ENCODE measurements around the gene SLC35B4.
"Not testable (repeated sequence)": the region's sequence is repeated elsewhere in the genome, so short reads cannot be mapped to it uniquely, and the experiment has no call there.

The SLC35B4 gene

DNA sequence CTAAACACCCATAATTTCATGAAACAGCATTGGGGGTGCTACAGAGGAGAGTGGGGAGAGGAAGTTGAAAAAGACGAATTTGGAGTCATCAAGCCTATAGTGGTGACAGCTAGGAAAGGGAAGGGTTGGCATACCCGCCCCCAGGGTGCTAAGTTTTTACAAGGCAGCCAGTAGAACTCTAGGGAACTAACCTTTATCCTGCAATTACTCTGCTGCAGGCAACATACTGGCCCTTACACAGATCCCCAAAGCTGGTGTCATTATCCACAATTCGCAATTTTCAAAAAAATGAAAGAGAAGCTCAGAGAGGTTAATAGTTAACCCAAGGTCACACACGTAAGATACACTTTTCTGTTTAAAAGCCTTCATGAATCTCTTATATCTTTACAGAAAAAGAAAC lies 14.2 kb upstream of the SLC35B4 start:
- no peak for DNase-seq

DNA sequence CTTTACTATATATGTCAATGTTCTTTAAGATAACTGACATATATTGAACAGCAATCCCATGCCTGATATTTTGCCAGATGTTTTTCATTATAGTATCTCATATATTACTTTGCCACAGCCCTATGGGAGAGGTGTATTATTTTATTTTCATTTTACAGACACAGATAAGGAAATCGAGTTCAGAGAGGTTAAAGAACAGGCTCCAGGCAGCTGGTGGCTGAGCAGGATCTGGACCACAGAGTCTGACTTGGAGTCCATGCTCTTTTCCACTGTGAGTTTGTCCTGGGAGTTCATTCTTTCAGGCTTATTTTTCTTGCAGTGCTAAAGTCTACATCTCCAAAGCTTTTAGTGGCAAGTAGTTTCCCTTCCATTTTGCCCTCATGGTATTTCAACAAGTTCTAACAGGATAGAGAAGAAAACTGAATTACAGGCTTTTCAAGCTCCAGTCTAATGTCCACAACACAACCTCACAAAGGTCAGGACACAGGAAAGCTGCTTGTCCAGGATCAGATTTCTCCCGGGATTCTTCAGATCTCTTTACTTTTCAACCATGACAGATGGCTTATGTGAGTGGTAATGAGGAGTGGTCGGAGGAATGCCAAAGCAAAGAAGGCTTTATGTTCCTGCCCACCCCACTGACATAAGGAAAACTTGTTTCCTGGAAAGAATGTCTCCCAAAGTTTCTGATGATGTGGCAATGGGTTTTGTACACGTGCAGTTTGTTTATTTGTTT lies 13.1 kb upstream of the SLC35B4 start:
- DNase-seq, result no peak

DNA sequence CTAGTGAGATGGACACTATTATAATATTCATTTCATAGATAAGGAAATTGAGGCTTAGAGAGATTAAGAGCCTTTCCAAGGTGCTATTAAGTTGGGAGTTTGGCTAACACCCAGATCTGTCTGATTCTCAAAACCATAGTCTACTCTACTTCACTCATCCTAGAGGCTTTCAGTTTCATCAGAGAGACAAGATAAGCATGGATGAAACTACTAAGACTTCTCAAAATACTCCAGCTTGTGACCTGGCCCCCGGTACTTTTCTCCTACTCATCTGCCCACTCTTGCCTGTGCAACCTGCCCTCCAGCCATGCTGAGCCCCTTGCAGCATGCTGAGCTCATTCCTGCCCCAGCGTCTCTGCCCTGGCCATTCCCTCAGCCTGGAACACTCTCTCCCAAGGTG lies 12.2 kb upstream of the SLC35B4 start:
- DNase-seq, result no peak

DNA sequence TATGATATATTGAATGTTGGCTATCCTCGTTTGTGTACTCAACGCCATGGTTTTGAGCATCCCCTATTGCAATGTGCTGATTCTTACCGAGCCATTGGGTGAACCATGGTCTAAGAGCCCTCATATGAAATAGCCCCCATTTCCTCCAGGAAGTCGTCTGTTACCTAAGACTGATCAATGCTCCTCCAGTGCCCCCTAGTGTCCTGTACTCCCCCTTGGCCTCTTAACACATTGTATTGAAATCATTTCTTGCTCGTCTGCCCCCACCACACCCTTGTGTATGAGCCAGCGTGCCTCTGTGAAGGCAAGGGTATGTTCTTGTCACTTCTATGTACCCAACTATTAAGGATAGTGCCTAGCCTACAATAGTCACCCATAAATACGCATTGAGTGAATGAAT lies 11.2 kb upstream of the SLC35B4 start:
- DNase-seq, result peak; percentile 40

DNA sequence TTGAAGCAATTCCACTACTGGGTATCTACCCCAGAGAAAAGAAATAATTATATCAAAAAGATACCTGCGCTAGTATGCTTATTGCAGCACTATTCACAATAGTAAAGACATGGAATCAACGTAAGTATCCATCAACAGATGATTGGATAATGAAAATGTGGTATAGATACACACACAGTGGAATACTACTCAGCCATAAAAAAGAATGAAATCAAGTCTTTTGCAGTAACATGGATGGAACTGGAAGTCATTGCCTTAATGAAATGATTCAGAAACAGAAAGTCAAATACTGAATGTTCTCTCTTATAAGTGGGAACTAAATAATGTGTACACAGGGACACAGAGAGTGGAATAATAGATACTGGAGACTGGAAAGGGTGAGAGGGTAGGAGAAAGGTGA lies 7.4 kb upstream of the SLC35B4 start:
- DNase-seq, result no peak

DNA sequence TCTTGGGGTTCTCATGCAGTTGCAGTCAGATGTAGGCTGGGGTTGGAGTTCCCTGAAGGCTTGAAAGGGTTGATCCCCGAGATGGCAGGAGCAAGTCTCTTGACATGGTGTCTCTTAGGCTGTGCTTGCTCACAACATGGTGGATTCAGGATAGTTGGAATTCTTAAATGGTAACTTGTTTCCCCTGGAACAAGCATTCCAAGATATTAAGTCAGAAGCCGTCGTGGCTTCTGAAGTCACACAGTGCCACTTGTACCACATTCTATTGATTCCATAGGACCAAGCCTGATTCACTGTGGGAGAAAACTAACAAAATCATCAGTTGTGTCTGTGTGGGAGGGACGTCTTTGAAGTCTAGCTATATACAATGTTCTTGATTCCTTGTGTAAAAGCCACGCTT lies 3.5 kb upstream of the SLC35B4 start:
- DNase-seq, result no peak

DNA sequence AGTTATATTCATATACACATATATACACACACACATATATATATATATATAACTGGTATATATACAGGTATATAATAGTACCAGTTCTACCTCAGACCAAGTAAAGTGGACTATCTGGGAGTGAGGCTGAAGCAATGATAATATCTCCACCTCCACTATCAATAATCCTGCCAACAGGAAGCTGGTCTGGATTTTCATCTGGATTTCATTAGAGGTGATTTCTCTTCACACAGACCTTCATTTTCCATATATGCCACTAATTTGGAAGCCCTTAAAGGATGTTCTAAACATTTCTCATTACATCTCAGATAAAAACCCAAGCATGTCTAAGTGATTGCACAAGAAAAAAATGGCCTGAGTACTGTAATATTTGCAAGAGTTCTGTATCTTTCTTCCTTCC lies 1.7 kb upstream of the SLC35B4 start:
- DNase-seq, result no peak

DNA sequence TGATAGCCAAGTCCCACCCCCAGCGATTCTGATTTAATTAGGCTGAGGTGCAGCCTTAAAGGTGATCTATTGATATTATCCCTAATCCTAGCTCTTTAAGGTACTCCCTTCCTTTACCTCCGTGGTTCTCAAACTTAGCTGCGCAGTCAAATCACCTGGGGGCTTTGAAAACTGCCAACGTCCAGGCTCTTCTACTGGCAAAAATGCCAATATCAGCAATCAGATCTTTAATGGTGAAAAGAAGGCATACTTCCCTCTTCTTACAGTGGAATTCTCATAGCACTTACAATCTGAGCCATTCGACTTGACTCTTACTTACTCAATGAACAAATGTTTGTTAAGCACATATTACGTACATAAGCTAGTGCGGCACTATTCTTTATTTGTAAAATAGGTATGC lies 704 bp upstream of the SLC35B4 start:
- no peak for DNase-seq

DNA sequence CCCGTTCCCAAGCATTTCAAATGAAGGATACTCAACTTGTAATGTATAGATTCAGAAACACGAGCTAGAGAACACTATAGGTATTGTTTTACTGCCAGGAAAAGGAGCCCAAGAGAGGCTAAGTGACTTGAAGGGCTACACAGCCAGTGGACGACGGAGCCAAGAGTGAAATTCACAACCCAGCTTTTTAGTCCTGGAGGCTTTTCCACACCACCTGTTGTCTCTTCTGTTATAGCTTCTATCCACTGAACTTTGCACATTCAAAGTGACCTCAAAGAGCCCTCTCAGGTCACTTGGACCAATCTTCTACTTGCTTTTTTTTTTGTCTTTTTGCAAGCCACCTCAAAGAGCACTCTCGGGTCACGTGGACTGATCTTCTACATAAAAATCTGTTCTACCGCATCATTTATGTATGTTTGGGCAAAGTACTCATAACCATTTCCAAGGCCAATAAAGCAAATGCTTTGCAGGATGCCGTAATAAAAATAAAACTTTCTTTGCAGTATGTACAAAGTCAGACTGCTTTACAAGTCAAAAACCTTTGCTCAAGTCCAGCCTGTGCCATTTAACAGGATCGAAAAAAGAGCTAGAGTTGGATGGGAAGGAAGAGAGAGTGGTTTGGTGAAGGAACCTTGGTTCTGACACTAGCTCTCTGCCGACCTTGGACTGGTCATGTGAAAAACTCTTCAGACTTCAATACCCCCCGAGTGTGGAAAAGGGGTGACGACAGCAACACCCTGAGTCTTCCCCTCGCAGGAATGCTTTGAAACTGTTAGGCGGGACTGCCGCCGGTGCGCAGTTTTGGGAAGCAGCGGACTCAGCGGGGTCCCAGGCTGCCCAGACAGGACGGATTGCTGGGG lies 821 bp downstream of the SLC35B4 start:
- no peak for DNase-seq

DNA sequence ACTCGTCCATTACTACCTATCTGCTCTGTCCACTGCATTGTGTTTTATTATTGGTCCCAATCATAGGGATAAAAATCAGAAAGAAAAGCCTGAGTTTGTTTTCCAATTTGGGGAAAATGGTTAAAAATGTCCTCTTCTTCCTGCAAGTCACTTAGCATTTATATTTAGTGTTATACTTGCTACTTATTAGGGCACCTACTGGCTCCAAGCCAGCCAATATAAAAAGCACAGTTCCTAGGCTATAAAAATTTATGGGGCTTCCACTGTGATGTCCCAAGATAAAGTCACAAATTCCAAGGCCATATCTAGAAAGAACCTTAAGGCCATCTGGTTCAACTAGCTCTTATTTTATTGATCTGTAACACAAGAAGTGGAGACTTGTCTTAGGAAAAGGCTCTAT lies 3.2 kb downstream of the SLC35B4 start:
- no peak for DNase-seq

DNA sequence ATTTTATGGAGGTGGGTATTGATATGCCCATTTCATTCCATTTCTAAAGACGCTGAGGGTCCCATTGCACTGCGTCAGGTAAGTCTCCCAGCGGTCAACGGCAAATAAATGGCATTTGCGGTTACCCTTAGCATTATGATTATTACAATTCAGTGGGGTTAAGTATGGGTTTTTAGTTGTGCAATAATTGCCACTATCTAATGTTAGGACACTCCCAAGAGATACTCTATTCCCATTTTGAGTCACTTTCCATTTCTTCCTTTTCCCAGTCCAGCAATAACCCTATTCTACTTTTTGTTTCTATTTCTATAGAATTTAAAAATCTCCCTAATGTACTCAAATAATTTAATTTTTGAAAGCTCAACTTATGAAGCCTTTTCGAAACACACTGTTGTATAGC lies 4.0 kb downstream of the SLC35B4 start:
- DNase-seq, result no peak

DNA sequence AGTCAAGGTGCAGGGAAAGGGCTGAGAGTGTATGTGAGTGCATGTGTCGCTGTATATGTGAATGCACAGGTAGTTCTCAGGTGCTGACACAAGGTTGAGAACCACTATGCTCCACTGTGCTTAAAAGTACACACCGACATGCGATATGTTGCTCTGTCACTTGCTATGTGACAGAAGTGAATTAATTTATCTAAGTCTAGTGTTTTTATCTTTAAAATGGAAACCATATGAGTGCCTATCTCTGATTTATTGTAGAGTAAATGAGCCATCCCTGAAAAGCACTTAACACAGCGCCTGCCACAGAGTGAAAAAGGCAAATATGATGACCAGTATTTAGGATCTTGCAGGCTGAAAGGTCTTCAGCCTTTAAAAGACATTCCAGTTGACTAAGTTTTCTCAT lies 4.9 kb downstream of the SLC35B4 start:
- no peak for DNase-seq

DNA sequence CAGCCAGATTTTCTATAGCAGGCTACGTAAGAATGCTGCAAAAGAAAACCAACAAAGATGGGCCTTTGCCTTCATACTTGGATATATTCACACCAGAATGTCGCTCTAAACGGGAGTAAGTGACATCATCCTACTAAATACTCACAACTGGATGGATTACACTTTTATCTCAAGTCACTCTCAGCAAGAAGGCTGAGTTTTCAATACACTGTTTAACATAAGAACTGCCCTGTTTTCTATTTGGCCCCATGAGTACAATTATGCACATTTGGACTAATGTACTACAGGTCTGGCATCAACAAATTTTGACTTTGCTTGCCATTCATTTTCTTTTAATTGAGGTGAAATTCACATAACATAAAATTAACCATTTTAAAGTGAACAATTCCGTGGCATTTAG lies 8.2 kb downstream of the SLC35B4 start:
- DNase-seq, result no peak

DNA sequence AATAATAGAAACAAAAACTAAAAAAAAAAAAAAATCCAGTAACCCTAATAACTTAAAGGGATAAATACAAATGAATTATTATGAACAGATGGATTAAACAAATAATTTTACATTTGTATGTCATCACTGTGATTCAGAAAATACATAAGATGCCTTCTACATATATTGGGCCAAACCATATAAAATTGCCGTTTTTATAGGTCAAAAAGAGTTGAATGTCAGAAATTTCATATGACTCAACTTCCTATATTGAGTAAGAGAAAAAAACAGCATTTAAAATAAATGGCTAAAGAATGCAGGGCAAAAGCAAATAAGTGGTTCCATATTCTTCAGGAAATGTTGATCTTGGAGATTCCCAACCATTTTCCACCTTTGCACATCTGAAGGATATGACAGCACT lies 9.4 kb downstream of the SLC35B4 start:
- DNase-seq, result no peak

DNA sequence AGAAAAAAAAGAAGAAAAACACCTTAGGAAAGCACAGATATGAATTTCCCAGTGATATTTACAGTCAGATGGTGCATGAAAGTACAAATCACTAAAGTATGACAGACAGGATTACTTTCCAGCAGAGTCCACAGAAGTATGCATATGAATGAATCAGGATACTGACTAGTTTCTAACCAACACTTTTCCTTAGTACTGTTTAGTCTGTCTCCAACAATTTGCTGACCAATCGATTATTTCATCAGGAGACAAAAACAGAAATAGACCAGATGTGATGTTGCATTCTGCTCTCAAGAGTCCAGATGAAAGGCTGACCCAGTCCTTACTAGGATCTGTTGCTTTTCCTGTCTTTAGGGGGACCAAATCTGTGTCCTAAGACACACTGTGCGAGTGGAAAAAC lies 14.6 kb downstream of the SLC35B4 start:
- no peak for DNase-seq

DNA sequence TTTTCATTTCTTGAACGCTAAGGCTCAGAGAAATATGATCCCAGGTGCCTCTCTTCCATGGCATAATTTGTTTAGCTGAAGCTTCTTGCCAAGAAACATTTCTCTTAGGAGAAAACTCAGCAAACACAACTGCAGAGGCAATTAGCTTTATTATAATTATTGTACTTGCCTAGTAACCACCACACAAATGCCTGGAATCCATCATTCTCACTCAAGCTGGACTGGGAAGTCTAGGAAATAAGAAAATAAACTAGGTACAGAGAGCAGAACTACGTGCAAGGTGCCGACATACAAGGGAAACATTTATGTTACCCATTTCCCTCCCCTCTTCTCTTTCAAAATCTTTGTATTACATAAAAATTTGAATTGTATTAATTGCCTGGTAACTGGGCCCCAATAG lies 15.1 kb downstream of the SLC35B4 start:
- no peak for DNase-seq

DNA sequence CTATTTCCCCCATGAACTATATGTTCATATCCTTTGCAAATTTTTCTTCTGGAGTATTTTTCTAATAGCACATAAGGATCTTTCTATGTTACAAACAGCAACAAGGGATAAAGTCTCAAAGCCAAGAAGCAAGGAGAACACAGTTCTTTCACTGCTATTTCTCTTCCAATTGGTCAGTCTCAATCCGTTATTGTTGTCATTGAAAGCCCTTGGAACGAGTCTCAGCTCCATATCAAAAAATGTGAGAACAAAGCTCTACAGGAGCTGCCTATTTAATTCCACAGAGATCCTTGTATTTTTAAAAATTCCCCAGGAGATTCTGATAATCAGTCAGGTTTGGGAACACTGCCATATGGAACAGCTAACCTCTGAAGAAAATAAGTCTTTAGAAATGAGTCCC lies 15.7 kb downstream of the SLC35B4 start:
- no peak for DNase-seq

DNA sequence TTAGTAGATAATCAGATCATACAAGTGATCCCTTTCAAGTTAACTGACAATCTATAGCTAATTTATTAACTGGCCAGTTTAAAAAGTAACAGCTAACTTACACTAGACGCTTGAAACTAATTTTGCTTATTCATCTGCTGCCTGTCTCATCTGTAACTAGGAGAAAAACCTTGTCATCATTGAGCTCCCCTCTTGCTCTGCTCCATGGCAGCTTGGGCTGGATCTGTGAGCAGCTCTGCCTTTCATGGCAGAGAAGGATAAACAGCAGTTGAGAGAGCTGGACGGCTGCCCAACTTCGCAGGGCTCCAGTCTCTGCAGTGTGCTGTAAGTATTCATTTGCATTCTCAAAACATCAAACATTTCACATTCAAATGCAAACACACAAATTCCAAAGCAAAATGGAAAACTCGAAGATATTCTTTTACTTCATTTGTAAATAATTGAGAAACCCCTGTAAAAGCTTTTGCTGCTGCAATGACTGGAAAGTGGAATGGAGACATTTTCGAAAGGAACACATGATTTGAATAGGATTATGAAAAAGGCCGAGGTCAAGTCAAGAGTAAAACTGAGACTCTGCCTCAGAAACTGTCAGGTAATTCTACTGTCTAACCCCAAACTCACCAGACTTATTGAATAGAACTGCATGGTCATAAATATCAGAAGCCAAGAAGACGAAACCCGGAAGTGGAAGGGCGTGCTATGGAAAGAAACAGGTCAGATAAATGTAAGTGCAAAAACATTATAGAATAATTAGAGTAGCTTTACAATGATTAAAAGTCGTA lies 17.6 kb downstream of the SLC35B4 start:
- DNase-seq, result no peak

DNA sequence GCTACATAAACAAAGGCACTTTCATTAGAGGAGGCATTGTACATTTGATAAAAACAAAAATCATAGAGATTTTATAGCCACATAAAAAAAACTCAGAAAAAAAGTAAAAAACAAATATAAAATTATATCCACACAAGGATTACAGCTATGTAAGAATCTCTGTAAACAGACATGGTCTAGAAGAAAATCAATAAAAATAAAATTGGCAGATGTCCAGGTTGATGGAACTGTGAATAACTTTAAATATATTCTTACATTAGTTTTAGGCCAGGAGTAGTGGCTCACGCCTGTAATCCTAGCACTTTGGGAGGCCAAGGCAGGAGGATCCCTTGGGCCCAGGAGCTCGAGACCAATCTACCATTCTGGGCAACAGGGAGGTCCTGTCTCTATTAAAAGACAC lies 19.2 kb downstream of the SLC35B4 start:
- DNase-seq, result no peak

DNA sequence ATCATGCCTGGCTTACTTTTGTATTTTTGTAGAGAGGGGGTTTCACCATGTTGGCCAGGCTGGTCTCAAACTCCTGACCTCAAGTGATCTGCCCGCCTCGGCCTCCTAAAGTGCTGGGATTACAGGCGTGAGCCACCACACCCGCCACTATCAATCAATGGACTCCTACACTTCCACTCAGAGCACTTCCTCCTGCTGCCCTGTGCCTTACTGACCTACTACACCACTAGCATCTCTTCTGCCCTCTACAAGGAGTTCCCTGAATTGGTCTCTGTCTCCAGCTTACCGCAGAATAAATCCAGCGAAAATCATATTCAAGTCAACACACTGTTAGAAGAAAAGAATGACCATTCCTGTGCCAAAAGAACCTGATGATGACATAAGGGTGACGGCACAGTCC lies 20.7 kb downstream of the SLC35B4 start:
- DNase-seq, result not testable (repeated sequence)

DNA sequence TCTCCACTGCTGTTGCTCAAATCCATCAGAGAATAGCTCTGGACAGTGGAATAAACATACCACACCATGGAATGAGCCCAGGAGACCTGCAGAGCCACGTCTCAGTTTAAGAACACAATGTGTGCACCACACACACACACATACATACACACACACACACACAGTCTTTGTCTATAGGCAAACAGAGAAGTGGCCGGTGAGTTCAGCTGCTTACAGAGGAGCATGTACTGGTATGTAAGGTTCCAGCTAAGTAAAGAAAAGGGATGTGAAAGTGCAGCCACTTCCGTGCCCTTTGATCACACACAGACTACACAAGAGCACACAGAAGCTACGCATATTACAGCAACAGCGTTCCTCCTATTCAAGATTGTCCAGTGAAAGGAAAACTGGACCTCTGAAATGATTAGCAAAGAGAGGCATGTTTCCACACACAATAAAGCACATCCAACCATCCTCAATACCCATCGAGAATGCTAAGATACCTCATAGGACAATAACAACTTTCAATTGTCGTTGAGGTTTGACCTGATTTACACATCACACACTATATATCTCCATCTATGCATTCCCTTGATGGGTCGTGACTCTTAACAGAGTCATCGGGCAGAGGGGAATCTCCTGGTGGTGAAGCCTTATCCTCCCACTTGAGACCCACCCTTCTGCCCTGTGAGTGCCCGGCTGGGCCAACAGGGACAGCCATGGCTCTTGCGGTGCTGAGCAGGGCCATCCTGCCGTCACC lies 23.6 kb downstream of the SLC35B4 start:
- DNase-seq, result no peak

DNA sequence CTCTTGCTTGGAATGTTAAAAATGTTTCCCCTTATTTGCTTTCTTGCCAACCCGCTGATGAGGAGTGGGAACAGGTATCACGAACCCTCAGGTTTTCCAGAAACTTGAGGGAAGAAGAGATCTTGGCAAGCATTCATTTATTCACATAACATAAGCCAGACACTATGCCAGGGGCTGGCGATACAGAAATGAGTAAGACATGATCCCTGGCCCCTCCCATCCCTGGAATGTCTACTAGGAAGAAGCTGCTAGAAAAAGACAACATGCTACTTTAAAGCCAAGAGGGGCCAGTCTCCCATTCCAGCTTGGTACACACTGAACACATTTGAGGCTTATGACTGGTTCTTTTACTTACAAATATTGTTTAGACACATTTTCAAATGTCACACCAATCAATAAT lies 26.4 kb downstream of the SLC35B4 start:
- DNase-seq, result no peak

DNA sequence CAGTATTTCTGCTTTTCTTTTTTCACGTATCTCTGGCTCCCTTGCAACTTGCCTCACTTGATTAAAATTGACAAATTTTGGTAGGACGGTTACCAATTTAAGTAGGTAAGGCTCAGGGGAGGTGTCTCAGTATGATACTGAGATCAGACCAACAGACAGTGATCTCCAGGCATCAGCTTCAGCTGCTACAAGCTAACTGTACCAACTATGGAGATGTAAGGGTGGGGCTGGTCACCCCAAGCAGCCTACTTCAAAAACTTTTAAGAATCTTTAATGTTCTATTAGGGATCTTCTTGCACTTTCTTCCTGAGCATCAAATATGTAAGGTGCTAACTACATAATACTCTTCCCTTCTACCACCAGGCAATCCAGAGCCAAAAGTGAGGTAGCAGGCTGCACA lies 26.9 kb downstream of the SLC35B4 start:
- no peak for DNase-seq
